WTC11 (cell line): ENCODE data around the gene ABCB11. TPM values are rescaled to one million over a fixed set of nuclear protein-coding genes. Genes with fewer than 3 reads are reported as not detected.

Experiments
- ATAC-seq: fragments of 200-7000 bp; cut with Tn5 transposase; 2 replicates; pipeline ENCODE4 v1.10.0; 2021; ENCODE audit warnings: mild to moderate bottlenecking, moderate library complexity
- Bru-seq: library from RNA; stranded (reverse); fragments of 400-500 nt; gene quantifications from one replicate; lab custom pipeline; 2021; lab: Mats Ljungman, UMichigan
- CTCF ChIA-PET: fragments of 300-600 bp; sonication (Branson Sonifier 250); formaldehyde crosslinking; loops from one replicate; lab custom pipeline; 2021; ENCODE audit warnings: antibody characterized with exemption; lab: Charles Lee
- POLR2A ChIA-PET: fragments of 350-600 bp; sonication (Branson Sonifier 250); formaldehyde crosslinking; loops from one replicate; lab custom pipeline; 2021; ENCODE audit warnings: antibody characterized with exemption; lab: Charles Lee
- DNase-seq: peaks from one replicate; pipeline ENCODE4 v3.0.0; 2021; ENCODE audit warnings: low spot score
- H3K27ac Mint-ChIP-seq: 2 replicates; pipeline ENCODE4 v1.8.0; 2021; ENCODE audit warnings: mixed read lengths
- H3K27me3 Mint-ChIP-seq: 2 replicates; pipeline ENCODE4 v1.8.0; 2021; ENCODE audit warnings: low read depth, mild to moderate bottlenecking, moderate library complexity, mixed read lengths
- H3K36me3 Mint-ChIP-seq: 2 replicates; pipeline ENCODE4 v1.8.0; 2021; ENCODE audit warnings: mixed read lengths
- H3K4me1 Mint-ChIP-seq: 2 replicates; pipeline ENCODE4 v1.8.0; 2022; ENCODE audit warnings: mixed read lengths
- H3K4me3 Mint-ChIP-seq: 2 replicates; pipeline ENCODE4 v1.8.0; 2021; ENCODE audit warnings: mild to moderate bottlenecking, moderate library complexity, mixed read lengths
- H3K9me3 Mint-ChIP-seq: 2 replicates; pipeline ENCODE4 v1.8.0; 2021; ENCODE audit warnings: mixed read lengths
- ATF1 ChIP-seq: sonication (generic); formaldehyde crosslinking; IDR thresholded peaks from 2 replicates; pipeline ENCODE4 v1.8.1; 2023; ENCODE audit warnings: mild to moderate bottlenecking, moderate library complexity, missing genetic modification reagents
- CREB1 ChIP-seq: sonication (generic); formaldehyde crosslinking; IDR thresholded peaks from 2 replicates; pipeline ENCODE4 v1.8.0; 2023; ENCODE audit warnings: mild to moderate bottlenecking, missing genetic modification reagents
- HMGA2 ChIP-seq: fragments of 250-450 bp; sonication (Bioruptor Pico); IDR thresholded peaks from 2 replicates; pipeline ENCODE4 v1.4.0; 2021; ENCODE audit warnings: mild to moderate bottlenecking, moderate library complexity
- JAZF1 ChIP-seq: fragments of 250-450 bp; sonication (Bioruptor Pico); IDR thresholded peaks from 2 replicates; pipeline ENCODE4 v1.9.0; 2021; ENCODE audit warnings: moderate library complexity, mild to moderate bottlenecking, inconsistent platforms
- JUN ChIP-seq: sonication (generic); formaldehyde crosslinking; IDR thresholded peaks from 2 replicates; pipeline ENCODE4 v1.8.0; 2023; ENCODE audit warnings: mild to moderate bottlenecking, missing genetic modification reagents
- OVOL2 ChIP-seq: fragments of 250-450 bp; sonication (Bioruptor Pico); IDR thresholded peaks from 2 replicates; pipeline ENCODE4 v1.9.0; 2021; ENCODE audit warnings: mild to moderate bottlenecking, borderline replicate concordance
- SMAD3 ChIP-seq: sonication (generic); formaldehyde crosslinking; IDR thresholded peaks from 2 replicates; pipeline ENCODE4 v1.8.0; 2022; ENCODE audit warnings: missing genetic modification reagents, mild to moderate bottlenecking, borderline replicate concordance
- long read RNA-seq, 3 experiments: library from RNA in 1 of 3; library from capped mRNA in 1 of 3; library from polyadenylated mRNA in 1 of 3; unstranded in 2 of 3; stranded (forward) in 1 of 3; transcript quantifications; one replicate each; pipeline ENCODE4 v2.0.0, GENCODE V29; 2021
- total RNA-seq: library from RNA; stranded (reverse); gene quantifications from 3 replicates; pipeline ENCODE4 v1.2.3, GENCODE V29; 2021
- TF ChIP-seq, protein P1 (sequence below): sonication (generic); formaldehyde crosslinking; IDR thresholded peaks from 2 replicates; pipeline ENCODE4 v1.8.0; 2023; ENCODE audit warnings: missing genetic modification reagents
- TF ChIP-seq, protein P2 (sequence below): sonication (generic); formaldehyde crosslinking; IDR thresholded peaks from 2 replicates; pipeline ENCODE4 v1.8.1; 2023; ENCODE audit warnings: mild to moderate bottlenecking, missing genetic modification reagents, moderate library complexity
- TF ChIP-seq, protein P3 (sequence below): sonication (generic); formaldehyde crosslinking; IDR thresholded peaks from 2 replicates; pipeline ENCODE4 v1.8.1; 2023; ENCODE audit warnings: mild to moderate bottlenecking, missing genetic modification reagents, borderline replicate concordance
- TF ChIP-seq, protein P4 (sequence below): sonication (generic); formaldehyde crosslinking; IDR thresholded peaks from 2 replicates; pipeline ENCODE4 v1.8.1; 2022; ENCODE audit warnings: missing genetic modification reagents, borderline replicate concordance
- TF ChIP-seq, protein P5 (sequence below): sonication (generic); formaldehyde crosslinking; IDR thresholded peaks from 2 replicates; pipeline ENCODE4 v1.8.1; 2023; ENCODE audit warnings: mild to moderate bottlenecking, missing genetic modification reagents
- TF ChIP-seq, protein P6 (sequence below): fragments of 250-450 bp; sonication (Bioruptor Pico); IDR thresholded peaks from 2 replicates; pipeline ENCODE4 v1.9.0; 2021; ENCODE audit warnings: moderate library complexity, mild to moderate bottlenecking, inconsistent platforms, borderline replicate concordance

ABCB11 gene
- 0.02 to 0.77 TPM (median 0.02 TPM) in 3 replicates for total RNA-seq
- percentile 4 among the genes with signal in this experiment for Bru-seq, nascent RNA
- long read RNA-seq, experiment 1 = 0 reads
- long read RNA-seq, experiment 2, partial matches to known transcripts = 0 of 1 reads
- long read RNA-seq, experiment 2, other reads (novel, unspliced or antisense) = 1 of 1 reads
- long read RNA-seq, experiment 3 = 0 reads

DNA sequence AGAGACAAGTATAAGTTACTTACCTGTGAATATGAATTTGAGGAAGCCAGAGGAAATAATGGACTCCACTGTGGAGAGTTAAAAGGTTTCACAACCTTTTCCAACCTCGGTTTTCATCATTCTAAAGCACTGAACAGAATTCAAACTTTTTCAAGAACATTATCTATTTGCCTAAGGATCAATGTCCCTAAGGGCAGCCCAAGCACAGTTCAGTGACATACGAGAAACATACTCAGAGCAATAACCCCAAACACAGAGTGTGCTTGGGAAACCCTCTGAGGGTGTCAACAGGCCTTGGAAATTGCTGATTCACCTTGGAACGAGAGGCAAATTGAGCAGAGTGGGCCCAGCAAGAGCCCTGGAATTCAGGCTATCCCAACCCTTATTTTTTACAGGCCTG lies at the start of gene ABCB11:
Gene ABCB11 (minus strand): TSS at position 123 of the 400 bp plus-strand sequence. CDS start 13,199 bp downstream, outside the sequence.
- H3K27me3 Mint-ChIP-seq = no peaks in the 10 kb centered on the region
- H3K9me3 Mint-ChIP-seq = no peaks in the 10 kb centered on the region
- ATAC-seq (no peak), DNase-seq (no peak)
- CTCF ChIA-PET = no interaction called here
- POLR2A ChIA-PET = interaction anchor here (0.6 kb wide), 1 partner anchor 40 kb away, joined by 5 read pairs; no protein-coding TSS in a partner anchor
- H3K4me3 Mint-ChIP-seq = no peak within 1 kb of the TSS
- H3K27ac Mint-ChIP-seq = no peak within 1 kb of the TSS
- TF ChIP-seq, protein P1, sequence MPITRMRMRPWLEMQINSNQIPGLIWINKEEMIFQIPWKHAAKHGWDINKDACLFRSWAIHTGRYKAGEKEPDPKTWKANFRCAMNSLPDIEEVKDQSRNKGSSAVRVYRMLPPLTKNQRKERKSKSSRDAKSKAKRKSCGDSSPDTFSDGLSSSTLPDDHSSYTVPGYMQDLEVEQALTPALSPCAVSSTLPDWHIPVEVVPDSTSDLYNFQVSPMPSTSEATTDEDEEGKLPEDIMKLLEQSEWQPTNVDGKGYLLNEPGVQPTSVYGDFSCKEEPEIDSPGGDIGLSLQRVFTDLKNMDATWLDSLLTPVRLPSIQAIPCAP (CRISPR knock-in tag) = no peak
- no peaks in the 10 kb centered on the region for H3K36me3 Mint-ChIP-seq
- H3K4me1 Mint-ChIP-seq = peaks cover 12% of the 10 kb centered on the region

DNA sequence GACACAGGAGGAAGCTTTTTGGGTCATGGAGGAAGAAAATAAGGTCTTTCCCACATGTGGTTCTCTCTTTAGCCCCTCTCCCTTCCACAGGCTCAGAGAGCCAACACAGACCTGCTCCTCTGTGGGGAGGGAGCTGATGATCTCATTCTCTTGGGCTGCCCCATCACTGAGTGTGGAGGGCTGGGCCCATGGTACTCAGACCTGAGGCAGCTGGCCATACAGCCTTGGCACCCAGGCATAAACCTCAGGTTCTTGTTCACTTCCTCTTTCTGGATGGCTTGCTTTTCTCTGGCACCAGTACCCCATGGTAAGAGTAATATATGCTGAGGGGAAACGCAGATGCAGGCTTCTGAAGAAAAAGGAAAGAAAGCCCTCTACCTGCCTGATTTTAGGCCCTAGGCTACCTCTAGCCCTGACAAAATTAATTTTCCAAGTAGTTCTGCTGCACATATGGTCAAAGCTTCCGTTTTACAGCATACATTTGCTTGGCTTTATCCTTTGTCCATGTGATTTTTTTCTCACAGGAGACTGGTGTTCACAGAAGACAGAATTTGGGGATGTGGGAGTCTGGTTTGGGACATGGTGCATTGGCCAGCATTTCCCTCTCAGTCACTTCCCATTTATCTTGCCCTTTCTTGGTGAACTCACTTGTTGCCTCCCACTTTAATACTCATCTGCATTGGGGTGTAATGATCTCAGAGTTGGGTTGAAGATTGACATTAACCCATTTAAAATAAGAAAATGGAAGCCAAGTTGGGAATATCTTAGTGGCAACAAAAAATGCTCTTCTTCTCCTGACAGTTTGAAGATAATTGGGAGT lies 49.3 kb upstream of the ABCB11 start:
- no peak overlapping the region for H3K27ac Mint-ChIP-seq
- H3K4me1 Mint-ChIP-seq = no peaks in the 10 kb centered on the region
- TF ChIP-seq, protein P2, sequence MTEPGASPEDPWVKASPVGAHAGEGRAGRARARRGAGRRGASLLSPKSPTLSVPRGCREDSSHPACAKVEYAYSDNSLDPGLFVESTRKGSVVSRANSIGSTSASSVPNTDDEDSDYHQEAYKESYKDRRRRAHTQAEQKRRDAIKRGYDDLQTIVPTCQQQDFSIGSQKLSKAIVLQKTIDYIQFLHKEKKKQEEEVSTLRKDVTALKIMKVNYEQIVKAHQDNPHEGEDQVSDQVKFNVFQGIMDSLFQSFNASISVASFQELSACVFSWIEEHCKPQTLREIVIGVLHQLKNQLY (CRISPR knock-in tag) = no peak
- no peak for TF ChIP-seq SMAD3 (CRISPR knock-in tag)
- no peak for TF ChIP-seq JAZF1 (CRISPR knock-in tag)
- TF ChIP-seq, protein P3, sequence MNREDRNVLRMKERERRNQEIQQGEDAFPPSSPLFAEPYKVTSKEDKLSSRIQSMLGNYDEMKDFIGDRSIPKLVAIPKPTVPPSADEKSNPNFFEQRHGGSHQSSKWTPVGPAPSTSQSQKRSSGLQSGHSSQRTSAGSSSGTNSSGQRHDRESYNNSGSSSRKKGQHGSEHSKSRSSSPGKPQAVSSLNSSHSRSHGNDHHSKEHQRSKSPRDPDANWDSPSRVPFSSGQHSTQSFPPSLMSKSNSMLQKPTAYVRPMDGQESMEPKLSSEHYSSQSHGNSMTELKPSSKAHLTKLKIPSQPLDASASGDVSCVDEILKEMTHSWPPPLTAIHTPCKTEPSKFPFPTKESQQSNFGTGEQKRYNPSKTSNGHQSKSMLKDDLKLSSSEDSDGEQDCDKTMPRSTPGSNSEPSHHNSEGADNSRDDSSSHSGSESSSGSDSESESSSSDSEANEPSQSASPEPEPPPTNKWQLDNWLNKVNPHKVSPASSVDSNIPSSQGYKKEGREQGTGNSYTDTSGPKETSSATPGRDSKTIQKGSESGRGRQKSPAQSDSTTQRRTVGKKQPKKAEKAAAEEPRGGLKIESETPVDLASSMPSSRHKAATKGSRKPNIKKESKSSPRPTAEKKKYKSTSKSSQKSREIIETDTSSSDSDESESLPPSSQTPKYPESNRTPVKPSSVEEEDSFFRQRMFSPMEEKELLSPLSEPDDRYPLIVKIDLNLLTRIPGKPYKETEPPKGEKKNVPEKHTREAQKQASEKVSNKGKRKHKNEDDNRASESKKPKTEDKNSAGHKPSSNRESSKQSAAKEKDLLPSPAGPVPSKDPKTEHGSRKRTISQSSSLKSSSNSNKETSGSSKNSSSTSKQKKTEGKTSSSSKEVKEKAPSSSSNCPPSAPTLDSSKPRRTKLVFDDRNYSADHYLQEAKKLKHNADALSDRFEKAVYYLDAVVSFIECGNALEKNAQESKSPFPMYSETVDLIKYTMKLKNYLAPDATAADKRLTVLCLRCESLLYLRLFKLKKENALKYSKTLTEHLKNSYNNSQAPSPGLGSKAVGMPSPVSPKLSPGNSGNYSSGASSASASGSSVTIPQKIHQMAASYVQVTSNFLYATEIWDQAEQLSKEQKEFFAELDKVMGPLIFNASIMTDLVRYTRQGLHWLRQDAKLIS (CRISPR knock-in tag) = no peak
- TF ChIP-seq HMGA2 (CRISPR knock-in tag) = no peak
- TF ChIP-seq CREB1 = no peak
- TF ChIP-seq ATF1 (CRISPR knock-in tag) = no peak
- TF ChIP-seq, protein P4, sequence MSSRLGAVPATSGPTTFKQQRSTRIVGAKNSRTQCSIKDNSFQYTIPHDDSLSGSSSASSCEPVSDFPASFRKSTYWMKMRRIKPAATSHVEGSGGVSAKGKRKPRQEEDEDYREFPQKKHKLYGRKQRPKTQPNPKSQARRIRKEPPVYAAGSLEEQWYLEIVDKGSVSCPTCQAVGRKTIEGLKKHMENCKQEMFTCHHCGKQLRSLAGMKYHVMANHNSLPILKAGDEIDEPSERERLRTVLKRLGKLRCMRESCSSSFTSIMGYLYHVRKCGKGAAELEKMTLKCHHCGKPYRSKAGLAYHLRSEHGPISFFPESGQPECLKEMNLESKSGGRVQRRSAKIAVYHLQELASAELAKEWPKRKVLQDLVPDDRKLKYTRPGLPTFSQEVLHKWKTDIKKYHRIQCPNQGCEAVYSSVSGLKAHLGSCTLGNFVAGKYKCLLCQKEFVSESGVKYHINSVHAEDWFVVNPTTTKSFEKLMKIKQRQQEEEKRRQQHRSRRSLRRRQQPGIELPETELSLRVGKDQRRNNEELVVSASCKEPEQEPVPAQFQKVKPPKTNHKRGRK (CRISPR knock-in tag) = no peak
- TF ChIP-seq, all 79 proteins: peak for 0
- no peaks in the 10 kb centered on the region for H3K27me3 Mint-ChIP-seq
- no peak overlapping the region for H3K4me3 Mint-ChIP-seq
- ChIA-PET CTCF (no interaction called here), POLR2A (no interaction called here)
- ATAC-seq (no peak; the same call in 1 of the 2 replicates), DNase-seq (no peak)
- H3K36me3 Mint-ChIP-seq = no peaks in the 10 kb centered on the region
- no peaks in the 10 kb centered on the region for H3K9me3 Mint-ChIP-seq

DNA sequence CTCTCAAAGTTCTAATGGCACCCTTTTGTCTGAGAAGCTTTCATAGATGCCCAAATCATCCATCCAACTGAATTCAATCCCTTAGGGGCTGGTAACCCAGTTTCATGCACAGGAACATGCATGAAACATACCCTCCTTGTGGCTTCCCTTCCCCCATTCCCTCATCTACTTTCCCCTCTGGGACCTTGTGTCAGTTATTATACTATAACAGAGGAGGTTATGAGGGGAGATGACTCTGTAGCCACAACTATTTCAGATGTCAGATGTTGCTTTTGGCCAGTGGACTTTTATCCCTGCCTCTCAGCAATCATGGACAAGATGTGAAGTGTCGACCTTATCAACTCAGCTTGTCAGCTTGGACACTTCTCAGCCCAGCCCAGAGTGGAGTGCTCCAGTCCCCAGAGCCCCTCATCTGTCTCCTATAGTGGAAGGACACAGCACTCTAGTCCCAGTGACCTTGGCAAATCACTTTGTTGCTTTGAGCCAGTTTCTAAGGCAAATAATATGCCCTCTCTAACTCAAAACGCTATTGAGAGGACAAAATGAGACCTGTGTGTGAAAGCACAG lies 46.6 kb upstream of the ABCB11 start:
- POLR2A ChIA-PET = no interaction called here
- DNase-seq = no peak
- TF ChIP-seq, protein P5, sequence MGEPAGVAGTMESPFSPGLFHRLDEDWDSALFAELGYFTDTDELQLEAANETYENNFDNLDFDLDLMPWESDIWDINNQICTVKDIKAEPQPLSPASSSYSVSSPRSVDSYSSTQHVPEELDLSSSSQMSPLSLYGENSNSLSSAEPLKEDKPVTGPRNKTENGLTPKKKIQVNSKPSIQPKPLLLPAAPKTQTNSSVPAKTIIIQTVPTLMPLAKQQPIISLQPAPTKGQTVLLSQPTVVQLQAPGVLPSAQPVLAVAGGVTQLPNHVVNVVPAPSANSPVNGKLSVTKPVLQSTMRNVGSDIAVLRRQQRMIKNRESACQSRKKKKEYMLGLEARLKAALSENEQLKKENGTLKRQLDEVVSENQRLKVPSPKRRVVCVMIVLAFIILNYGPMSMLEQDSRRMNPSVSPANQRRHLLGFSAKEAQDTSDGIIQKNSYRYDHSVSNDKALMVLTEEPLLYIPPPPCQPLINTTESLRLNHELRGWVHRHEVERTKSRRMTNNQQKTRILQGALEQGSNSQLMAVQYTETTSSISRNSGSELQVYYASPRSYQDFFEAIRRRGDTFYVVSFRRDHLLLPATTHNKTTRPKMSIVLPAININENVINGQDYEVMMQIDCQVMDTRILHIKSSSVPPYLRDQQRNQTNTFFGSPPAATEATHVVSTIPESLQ (CRISPR knock-in tag) = no peak
- TF ChIP-seq OVOL2 (no peak), JUN (no peak)
- TF ChIP-seq, protein P6, sequence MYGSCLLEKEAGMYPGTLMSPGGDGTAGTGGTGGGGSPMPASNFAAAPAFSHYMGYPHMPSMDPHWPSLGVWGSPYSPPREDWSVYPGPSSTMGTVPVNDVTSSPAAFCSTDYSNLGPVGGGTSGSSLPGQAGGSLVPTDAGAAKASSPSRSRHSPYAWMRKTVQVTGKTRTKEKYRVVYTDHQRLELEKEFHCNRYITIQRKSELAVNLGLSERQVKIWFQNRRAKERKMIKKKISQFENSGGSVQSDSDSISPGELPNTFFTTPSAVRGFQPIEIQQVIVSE (CRISPR knock-in tag) = no peak
- TF ChIP-seq, protein P1 (CRISPR knock-in tag) = no peak
- TF ChIP-seq, protein P3 (CRISPR knock-in tag) = no peak

More for the DNA sequence above, 46.6 kb upstream of the ABCB11 start:
- no peak overlapping the region for H3K27ac Mint-ChIP-seq
- ATAC-seq = no peak
- no peaks in the 10 kb centered on the region for H3K36me3 Mint-ChIP-seq
- no peak overlapping the region for H3K4me3 Mint-ChIP-seq
- H3K27me3 Mint-ChIP-seq = no peaks in the 10 kb centered on the region
- CTCF ChIA-PET = no interaction called here
- no peaks in the 10 kb centered on the region for H3K9me3 Mint-ChIP-seq
- no peaks in the 10 kb centered on the region for H3K4me1 Mint-ChIP-seq
